HG02840 (cell line): ENCODE results near the gene IL18R1.

Source experiments
- ATAC-seq: cut with Tn5 transposase; IDR thresholded peaks from one replicate; pipeline ENCODE4 v1.9.1; 2021; ENCODE audit warnings: mild to moderate bottlenecking, moderate library complexity, moderate number of reproducible peaks; ENCODE audit not compliant: unreplicated experiment, low FRiP score

The IL18R1 gene

GRCh38 chr2:102342888-102343287 lies 12.7 kb upstream of the IL18R1 start:
- no peak for ATAC-seq

GRCh38 chr2:102344397-102344796 lies 11.2 kb upstream of the IL18R1 start:
- no peak for ATAC-seq

- no peak for ATAC-seq
These were observed 10.2 kb upstream of the IL18R1 start for GRCh38 chr2:102345329-102345920.

GRCh38 chr2:102346381-102347130 lies 9.0 kb upstream of the IL18R1 start:
- no peak for ATAC-seq

DNA sequence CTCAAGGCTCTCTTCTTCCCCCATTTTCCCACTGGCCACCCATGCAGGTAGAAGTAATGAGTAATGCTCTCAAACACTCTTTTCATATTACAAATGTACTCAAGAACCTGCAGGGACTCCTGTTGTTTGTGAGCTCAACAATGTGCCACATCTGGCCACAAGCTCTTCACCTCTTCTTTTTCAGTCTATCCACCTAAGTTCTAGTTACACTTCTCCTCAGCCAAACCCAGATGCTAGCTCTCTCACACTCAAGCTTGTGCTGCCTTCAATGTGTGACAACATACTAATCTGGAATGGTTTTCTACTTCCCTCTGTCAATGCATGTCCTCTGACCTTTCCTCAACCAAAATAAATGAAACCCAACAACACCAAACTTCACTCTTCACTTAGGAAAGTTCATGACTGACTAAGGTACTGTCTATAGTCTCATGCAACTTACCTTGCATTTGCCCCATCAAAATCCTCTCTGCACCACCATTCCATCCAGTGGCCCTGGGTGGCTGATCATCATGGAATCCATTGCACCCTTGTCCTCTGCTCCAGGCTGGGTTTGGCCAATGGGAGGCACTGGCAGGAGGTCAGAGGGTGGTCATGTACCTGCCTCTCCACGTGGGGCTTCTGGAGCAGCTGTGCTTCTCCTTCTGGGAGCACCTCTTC lies 5.3 kb upstream of the IL18R1 start:
- no peak for ATAC-seq

- no peak for ATAC-seq
These were observed 751 bp downstream of the IL18R1 start for GRCh38 chr2:102356381-102356712.

- ATAC-seq: no peak
These were observed 1.1 kb downstream of the IL18R1 start for GRCh38 chr2:102356741-102357140.

DNA sequence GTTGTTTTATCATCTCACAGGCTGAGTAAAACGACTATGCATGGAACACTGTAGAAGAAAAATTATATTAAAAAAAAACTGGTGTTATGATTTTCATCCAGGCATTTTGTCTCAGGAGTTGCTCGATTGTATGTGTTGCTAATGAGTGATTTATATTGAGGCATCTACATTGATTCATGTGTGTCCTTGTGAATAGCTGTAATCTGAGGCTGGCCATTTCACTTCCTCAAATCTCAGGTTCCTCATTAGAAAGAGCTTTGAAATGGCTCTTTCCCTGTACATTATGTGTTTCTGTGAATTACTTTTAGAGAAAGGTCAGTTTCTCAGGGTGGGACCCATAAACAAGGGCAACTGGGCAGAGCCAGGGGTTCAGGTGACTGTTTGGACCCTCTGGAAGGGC lies 2.3 kb downstream of the IL18R1 start:
- ATAC-seq: no peak

DNA sequence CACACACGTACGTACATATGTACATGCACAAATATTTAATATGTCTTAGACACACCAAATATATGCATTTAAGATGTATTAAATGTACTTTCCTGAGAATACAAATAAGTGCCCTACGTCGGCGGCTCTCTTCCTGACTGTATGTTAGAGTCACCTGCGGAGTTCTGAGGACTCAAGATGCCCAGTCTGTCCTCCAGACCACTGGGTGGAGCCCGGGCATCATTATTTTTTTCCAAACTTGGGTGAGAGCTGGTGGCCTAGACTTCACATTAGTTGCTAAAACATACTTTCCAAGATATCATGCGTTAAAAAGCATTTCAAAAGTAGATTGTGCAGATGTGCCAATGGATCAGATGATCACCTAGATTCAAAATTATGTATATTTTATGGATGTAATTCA lies 2.9 kb downstream of the IL18R1 start:
- no peak for ATAC-seq

DNA sequence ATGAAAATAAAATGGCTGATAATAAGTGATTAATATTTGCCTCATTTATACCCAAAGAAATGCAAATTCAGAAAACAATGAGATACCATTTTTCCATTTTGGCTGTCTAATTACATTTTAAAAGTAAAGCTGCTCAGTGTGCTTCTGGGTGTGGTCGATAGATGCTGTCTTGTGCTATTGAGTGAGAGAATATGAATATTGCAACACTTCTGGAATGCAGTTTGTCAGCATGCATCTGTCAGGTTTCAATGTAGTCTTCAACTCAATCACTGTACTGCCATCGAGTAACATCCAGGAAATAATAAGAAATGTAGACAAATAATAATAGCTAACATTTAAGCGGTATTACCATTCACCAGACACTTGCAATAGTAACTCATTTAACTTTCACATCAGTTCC lies 3.9 kb downstream of the IL18R1 start:
- no peak for ATAC-seq

GRCh38 chr2:102361632-102362241 lies 6.1 kb downstream of the IL18R1 start:
- ATAC-seq: no peak

DNA sequence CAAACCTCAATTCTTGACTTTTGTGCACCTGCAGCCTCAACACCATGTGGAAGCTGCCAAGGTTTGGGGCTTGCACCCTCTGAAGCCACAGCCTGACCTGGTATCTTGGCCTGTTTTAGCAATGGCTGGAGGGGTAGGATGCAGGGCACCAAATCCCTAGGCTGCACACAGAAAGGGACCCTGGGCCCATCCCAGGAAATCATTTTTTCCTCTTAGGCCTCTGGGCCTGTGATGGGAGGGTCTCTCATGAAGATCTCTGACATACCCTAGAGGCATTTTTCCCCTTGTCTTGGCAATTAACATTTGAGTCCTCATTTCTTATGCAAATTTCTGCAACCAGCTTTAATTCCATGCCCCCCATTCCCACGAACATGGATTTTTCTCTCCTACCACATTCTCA lies 10.2 kb downstream of the IL18R1 start:
- ATAC-seq: no peak

- peak; percentile 53 for ATAC-seq
These were observed 11.0 kb downstream of the IL18R1 start for GRCh38 chr2:102366406-102367112.

DNA sequence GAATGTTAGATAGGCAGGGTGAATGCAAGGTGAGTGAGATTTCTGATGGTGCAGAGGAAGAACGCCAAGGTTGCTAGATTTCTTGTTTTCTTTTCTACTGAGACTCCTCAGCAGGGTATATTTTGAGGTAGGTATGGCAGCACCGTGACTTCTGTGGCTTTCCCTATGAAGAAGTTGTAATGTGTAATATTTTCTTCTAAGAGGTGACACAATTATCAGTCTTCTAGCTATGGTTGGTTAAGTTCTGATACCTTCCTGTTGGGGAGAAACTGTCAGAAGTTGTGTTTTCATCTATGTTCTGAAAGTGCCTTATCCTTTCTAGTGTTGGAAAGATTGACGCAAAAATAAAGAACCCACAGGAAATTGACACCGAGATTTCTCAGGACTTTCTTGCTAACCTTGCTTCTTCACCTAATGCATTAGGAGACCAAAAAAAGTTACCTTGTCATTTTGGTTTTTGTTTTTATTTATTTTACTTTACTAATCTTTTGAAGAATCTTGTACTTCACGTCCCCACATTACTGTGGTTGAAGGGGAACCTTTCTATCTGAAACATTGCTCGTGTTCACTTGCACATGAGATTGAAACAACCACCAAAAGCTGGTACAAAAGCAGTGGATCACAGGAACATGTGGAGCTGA lies 11.9 kb downstream of the IL18R1 start:
- ATAC-seq: peak; percentile 52

DNA sequence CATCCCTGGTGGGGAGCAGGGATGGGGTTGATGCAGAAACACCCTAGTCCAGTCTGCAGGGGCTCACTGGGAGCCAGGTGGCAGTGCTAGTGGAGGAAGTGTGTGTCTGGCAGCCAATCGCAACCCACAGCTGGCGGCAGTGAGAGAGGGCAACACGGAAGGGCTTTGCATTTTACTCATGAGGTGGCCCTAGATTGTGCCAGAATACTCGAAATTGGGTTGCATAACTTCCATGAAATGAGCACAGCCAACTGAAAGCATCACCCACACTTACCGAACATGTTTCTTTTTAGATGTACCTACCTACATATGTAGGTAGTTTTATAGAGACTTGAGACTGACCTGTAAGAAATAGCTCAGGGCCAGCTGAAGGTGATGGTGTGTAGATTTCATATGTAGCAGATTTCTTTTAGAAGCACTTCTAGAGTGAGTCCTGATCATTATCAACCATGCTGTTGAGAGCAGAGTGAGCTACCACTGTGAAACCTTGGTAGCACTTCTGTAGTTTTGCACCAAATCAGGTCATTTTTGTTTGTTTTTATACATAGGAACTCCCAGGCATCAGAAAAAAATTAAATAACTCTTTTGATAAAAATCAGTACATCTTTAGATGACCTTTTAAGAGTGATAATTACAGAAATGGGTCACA lies 13.0 kb downstream of the IL18R1 start:
- no peak for ATAC-seq

- no peak for ATAC-seq
These were observed 14.3 kb downstream of the IL18R1 start for GRCh38 chr2:102369866-102370265.

DNA sequence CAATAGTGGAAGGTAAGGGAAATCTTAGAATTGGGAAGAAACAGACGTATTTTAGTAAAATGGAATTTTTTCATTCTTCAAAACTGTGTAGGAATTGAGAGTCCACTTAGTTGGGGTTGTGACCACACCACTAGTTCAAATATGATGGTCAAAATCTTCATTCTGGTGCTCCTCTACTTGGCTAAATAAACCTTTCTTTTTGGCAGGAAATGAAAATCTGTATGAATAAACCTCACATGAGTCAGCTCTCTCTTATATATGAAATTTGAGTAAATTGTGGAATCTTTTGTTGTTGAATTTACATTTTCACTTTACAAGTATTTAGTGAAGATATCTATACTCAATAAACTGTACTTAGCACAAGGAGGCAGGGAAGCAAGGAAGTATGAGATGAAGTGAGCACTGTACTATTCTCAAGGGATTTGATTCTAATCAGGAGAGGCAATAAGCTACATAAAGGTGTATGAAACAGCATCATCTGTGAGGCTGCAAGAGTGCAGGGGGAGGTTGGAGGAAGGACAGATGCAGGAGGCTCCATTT lies 20.5 kb downstream of the IL18R1 start:
- ATAC-seq: no peak

DNA sequence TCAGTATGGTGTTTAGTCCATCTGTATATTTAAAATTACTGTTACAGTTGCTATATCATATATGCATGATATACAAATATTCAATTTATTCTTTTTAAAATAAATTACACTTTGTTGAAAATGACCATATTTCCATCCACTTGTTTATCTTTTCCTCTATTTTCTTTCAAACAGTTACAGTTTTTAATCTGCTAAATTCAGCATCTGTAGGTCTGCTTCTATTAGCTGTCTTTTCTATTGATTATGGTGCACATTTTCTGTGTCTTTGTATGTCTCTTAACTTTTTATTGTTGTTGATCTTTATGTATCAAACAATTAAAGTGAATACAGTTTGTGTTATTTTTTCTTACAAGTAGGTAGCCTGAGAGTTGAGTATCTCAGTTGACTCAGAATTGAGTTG lies 28.1 kb downstream of the IL18R1 start:
- ATAC-seq: no peak

DNA sequence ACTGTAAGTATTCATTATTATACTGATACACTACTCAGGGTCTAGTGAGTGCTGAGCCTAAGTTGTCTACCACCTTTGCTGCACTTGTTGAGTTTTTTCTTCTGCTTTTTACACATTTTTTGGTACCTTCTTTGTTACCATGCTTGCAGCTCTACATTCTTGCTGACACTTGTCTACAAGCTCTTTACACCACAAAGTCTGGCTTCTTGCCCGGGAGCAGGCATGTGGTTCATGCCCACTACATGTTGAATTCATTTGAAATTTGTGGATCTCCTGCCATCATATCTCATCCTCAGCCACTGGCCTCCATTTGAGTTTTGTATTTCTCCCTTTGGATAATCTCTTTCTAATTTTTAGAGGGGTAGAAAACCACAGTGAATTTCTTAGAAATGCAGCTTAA lies 29.9 kb downstream of the IL18R1 start:
- ATAC-seq: no peak

- no peak for ATAC-seq
These were observed 30.4 kb downstream of the IL18R1 start for GRCh38 chr2:102386004-102386403.
